HL-60 (cell line): ENCODE measurements around the gene RASSF1.

Experiments used
- DNase-seq, 2 experiments: peaks; one replicate each; pipeline ENCODE4 v3.0.0-alpha.2; 2010 to 2020; ENCODE audit warnings: low read depth in 1 of 2, low spot score in 1 of 2
- H3K27ac ChIP-seq: fragments of 250-450 bp; sonication (Bioruptor Pico); replicated peaks from 2 replicates; pipeline ENCODE4 v1.5.1; 2020; ENCODE audit warnings: mild to moderate bottlenecking, moderate library complexity
- H3K27me3 ChIP-seq: fragments of 250-450 bp; sonication (Bioruptor Pico); 2 replicates; pipeline ENCODE4 v1.5.1; 2021; ENCODE audit warnings: mild to moderate bottlenecking, moderate library complexity; ENCODE audit not compliant: insufficient read depth, poor library complexity, severe bottlenecking
- H3K4me3 ChIP-seq: replicated peaks from 2 replicates; pipeline ENCODE4 v1.5.1; 2011; ENCODE audit warnings: mild to moderate bottlenecking, control low read depth, low read length; ENCODE audit not compliant: insufficient read depth
- CTCF ChIP-seq: IDR thresholded peaks from one replicate; pipeline ENCODE4 v1.5.1; 2011; ENCODE audit warnings: low read length, control low read depth, inconsistent platforms; ENCODE audit not compliant: insufficient read depth
- GABPA ChIP-seq: IDR thresholded peaks from 2 replicates; pipeline ENCODE4 v1.6.1; 2012; ENCODE audit warnings: low read depth
- POLR2AphosphoS5 ChIP-seq: IDR thresholded peaks from 2 replicates; pipeline ENCODE4 v1.6.1; 2012; ENCODE audit warnings: low read depth
- REST ChIP-seq: IDR thresholded peaks from 2 replicates; pipeline ENCODE4 v1.6.1; 2012; ENCODE audit warnings: low read depth; ENCODE audit not compliant: insufficient replicate concordance
- SPI1 ChIP-seq: IDR thresholded peaks from 2 replicates; pipeline ENCODE4 v1.6.1; 2012; ENCODE audit warnings: low read depth, mild to moderate bottlenecking, borderline replicate concordance

Gene RASSF1

GRCh38 chr3:50373146-50374051, 32.8 kb upstream of the RASSF1 start:
- no peak for DNase-seq
- no peak for TF ChIP-seq REST
- TF ChIP-seq GABPA: no peak
- no peak for TF ChIP-seq CTCF
- TF ChIP-seq SPI1: no peak
- no peak for TF ChIP-seq POLR2AphosphoS5
- no peak overlapping the region for H3K4me3 ChIP-seq
- H3K27ac ChIP-seq: no peak overlapping the region
- peaks cover 2% of the 10 kb centered on the region for H3K27me3 ChIP-seq

- TF ChIP-seq GABPA: no peak
- TF ChIP-seq CTCF: no peak
- TF ChIP-seq POLR2AphosphoS5: no peak
- TF ChIP-seq SPI1: no peak
- no peak for TF ChIP-seq REST
- no peak for DNase-seq
- Histone ChIP-seq H3K27ac (no peak overlapping the region), H3K27me3 (peaks cover 2% of the 10 kb centered on the region), H3K4me3 (no peak overlapping the region)
These were observed 31.7 kb upstream of the RASSF1 start for GRCh38 chr3:50372349-50372748.

GRCh38 chr3:50371133-50371685, 30.6 kb upstream of the RASSF1 start:
- no peak for DNase-seq
- peaks cover 2% of the 10 kb centered on the region for H3K27me3 ChIP-seq
- no peak overlapping the region for H3K27ac ChIP-seq
- H3K4me3 ChIP-seq: no peak overlapping the region
- TF ChIP-seq POLR2AphosphoS5 (no peak), SPI1 (no peak), CTCF (no peak), REST (no peak), GABPA (no peak)
